ENCODE measurements around the gene OCRL.
A peak's percentile ranks its signal among the peaks of the same experiment; 100 is the strongest.

Gene OCRL

DNA sequence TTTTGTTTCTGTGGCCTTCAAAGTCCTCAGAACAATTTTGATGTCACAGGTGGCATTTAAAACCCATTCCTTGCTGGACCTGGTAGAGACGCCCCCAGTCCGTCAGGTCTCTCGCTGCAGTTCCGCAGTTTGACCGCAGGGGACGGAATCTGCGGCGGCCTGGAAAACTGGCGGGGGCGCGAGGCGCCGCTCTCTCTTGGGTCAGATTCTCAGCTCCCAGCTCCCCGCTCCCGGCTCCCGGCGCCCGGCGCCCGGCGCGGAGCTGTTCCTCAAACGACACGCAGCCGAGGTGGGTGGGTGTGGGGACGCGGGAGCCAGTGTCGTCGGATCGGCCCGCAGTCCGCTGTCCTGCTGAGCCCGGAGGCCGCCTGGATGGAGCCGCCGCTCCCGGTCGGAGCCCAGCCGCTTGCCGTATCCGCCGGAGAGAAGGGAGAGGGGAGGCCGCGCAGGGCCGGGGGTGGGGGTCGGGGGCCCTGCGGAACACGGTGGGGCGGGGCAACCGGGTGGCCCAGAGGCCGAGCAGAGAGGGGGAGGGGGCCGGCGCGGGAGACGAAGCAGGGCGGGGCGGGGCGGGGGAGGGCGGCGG is at the start of gene OCRL:
Gene OCRL, plus strand, starts transcription at position 192 of the 586 bp plus-strand sequence. Its CDS starts 181 bp downstream, at position 373.
- DNase-seq: peak; percentile 72
- Histone ChIP-seq H3K4me3 (ENCODE audit: low read depth, low read length) (peak within 1 kb of the TSS; percentile 59), H3K9me3 (ENCODE audit: severe bottlenecking) (no peaks in the 10 kb centered on the region), H3K27me3 (ENCODE audit: insufficient read depth, low read depth, severe bottlenecking) (peaks cover 18% of the 10 kb centered on the region), H3K36me3 (no peaks in the 10 kb centered on the region), H3K27ac (peak within 1 kb of the TSS; percentile 88)
- TF ChIP-seq, protein P1, sequence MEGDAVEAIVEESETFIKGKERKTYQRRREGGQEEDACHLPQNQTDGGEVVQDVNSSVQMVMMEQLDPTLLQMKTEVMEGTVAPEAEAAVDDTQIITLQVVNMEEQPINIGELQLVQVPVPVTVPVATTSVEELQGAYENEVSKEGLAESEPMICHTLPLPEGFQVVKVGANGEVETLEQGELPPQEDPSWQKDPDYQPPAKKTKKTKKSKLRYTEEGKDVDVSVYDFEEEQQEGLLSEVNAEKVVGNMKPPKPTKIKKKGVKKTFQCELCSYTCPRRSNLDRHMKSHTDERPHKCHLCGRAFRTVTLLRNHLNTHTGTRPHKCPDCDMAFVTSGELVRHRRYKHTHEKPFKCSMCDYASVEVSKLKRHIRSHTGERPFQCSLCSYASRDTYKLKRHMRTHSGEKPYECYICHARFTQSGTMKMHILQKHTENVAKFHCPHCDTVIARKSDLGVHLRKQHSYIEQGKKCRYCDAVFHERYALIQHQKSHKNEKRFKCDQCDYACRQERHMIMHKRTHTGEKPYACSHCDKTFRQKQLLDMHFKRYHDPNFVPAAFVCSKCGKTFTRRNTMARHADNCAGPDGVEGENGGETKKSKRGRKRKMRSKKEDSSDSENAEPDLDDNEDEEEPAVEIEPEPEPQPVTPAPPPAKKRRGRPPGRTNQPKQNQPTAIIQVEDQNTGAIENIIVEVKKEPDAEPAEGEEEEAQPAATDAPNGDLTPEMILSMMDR (IDR thresholded peaks at IDR 0.05; ENCODE audit: low read depth, low read length): peak; percentile 72

DNA sequence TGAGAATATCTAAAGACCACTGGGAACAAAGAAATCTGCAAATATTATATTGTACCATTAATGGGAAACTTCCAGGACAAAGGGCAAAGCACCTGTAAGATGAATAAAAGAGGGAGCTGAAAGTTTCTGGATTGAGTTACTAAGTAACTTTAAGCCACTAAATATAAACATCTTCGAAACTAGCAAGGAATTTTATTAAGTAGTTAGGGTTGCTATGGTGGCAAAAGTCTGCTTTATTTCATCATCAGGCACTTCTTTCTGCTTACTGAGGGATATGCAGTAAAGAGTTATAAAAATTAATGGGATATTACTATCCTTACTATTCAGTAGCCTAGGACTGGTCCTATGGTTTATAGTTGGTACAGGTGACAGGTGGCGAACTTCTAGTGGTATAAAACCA is 49.7 kb upstream of the OCRL start:
- Histone ChIP-seq H3K27ac (no peak overlapping the region), H3K36me3 (peaks cover 8% of the 10 kb centered on the region)

DNA sequence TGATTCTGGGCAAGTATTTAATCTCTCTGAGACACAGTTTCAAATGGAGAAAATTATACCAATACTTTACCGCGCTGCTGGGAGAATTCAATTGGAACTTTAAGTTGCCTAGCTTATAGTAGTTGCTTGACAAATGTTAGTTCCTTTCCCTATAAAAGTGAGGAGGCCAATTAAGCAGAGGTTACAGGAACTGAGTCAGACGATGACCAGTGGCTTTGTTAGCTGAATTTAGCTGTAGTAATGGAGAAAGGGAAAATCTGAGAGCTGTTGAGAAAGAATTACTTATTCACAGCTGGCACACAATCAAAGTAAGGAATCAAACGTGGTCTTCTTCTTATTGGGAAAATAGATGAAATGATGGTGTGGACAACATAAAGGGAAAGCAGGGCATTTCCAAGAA is 46.4 kb upstream of the OCRL start:
- Histone ChIP-seq H3K27ac (no peak overlapping the region), H3K36me3 (peaks cover 10% of the 10 kb centered on the region; the same call in 1 of the 2 replicates), H3K27me3 (ENCODE audit: insufficient read depth, low read depth, severe bottlenecking) (no peaks in the 10 kb centered on the region), H3K9me3 (ENCODE audit: severe bottlenecking) (no peaks in the 10 kb centered on the region), H3K4me3 (ENCODE audit: low read depth, low read length) (no peak overlapping the region)
- TF ChIP-seq, protein P1 (IDR thresholded peaks at IDR 0.05; ENCODE audit: low read depth, low read length): no peak
- no peak for DNase-seq

More for the DNA sequence above, 49.7 kb upstream of the OCRL start:
- Histone ChIP-seq H3K9me3 (ENCODE audit: severe bottlenecking) (no peaks in the 10 kb centered on the region), H3K4me3 (ENCODE audit: low read depth, low read length) (no peak overlapping the region), H3K27me3 (ENCODE audit: insufficient read depth, low read depth, severe bottlenecking) (no peaks in the 10 kb centered on the region)
- TF ChIP-seq, protein P1 (IDR thresholded peaks at IDR 0.05; ENCODE audit: low read depth, low read length): no peak
- DNase-seq: no peak

DNA sequence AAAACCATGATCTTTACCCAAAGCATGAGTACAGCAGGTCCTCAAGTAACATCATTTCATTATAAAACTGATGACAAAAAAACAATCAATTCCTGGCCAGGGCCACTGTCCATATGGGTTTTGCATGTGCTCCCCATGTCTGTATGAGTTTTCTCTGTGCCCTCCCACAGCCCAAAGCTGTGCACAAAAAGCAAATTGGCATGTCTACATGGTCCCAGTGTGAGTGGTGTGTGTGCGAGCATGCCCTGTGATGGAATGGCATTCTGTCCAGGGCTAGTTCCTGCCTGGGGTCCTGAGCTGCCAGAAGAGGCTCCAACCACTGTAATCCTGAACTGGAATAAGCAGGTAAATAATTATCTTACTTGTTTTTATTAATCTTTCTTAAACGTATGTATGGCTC is 45.2 kb upstream of the OCRL start:
- peaks cover 8% of the 10 kb centered on the region; the same call in 1 of the 2 replicates for H3K36me3 ChIP-seq
- TF ChIP-seq, protein P1 (IDR thresholded peaks at IDR 0.05; ENCODE audit: low read depth, low read length): no peak
- no peak overlapping the region for H3K4me3 ChIP-seq (ENCODE audit: low read depth, low read length)
- no peak overlapping the region for H3K27ac ChIP-seq
- no peak for DNase-seq
- H3K27me3 ChIP-seq (ENCODE audit: insufficient read depth, low read depth, severe bottlenecking): no peaks in the 10 kb centered on the region
- H3K9me3 ChIP-seq (ENCODE audit: severe bottlenecking): no peaks in the 10 kb centered on the region

DNA sequence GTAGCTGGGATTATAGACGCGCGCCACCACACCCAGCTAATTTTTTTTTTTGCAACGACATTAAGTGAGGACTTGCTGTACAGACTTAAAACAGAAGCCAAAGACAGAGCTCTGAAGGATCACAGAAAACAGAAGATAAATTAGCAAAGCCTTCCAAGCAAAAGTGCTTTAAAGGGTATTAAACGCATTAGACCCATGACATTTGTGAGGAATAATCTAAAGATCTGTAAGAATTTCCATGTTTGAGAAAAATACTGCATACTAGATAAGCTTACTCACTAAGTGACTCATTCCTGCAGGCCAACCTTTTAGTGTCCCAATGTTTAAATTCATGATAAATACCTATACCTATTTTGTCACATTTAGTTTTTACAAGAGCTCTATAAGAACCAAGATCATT is 44.2 kb upstream of the OCRL start:
- Histone ChIP-seq H3K36me3 (peaks cover 8% of the 10 kb centered on the region; the same call in 1 of the 2 replicates), H3K27ac (no peak overlapping the region), H3K4me3 (ENCODE audit: low read depth, low read length) (no peak overlapping the region), H3K27me3 (ENCODE audit: insufficient read depth, low read depth, severe bottlenecking) (no peaks in the 10 kb centered on the region), H3K9me3 (ENCODE audit: severe bottlenecking) (no peaks in the 10 kb centered on the region)
- TF ChIP-seq, protein P1 (IDR thresholded peaks at IDR 0.05; ENCODE audit: low read depth, low read length): no peak
- no peak for DNase-seq

DNA sequence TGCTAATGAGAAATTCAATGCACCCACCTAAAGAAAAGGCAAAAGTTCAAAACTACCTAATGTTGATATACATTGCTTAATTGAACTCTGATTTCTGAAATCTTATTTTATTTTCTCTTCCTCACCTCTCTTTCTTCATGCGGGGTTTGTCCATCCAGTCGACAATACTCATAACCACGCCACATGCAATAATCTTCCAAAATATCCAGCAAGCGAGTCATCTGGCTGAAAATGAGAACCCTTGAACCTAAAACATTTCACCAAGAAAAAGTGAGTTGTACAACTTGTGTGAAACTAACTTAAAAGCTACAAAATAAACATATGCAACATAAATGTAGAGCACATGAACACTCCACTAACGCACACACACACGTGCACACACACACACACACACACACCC is 43.4 kb upstream of the OCRL start:
- Histone ChIP-seq H3K27me3 (ENCODE audit: insufficient read depth, low read depth, severe bottlenecking) (no peaks in the 10 kb centered on the region), H3K4me3 (ENCODE audit: low read depth, low read length) (no peak overlapping the region), H3K9me3 (ENCODE audit: severe bottlenecking) (no peaks in the 10 kb centered on the region), H3K27ac (no peak overlapping the region), H3K36me3 (peaks cover 8% of the 10 kb centered on the region; the same call in 1 of the 2 replicates)
- DNase-seq: no peak
- TF ChIP-seq, protein P1 (IDR thresholded peaks at IDR 0.05; ENCODE audit: low read depth, low read length): no peak
